Upper lobe of left lung (tissue), 6 donors: ENCODE measurements around the gene HHLA2. TPM values are rescaled to one million over a fixed set of nuclear protein-coding genes. Genes with fewer than 3 reads are reported as not detected.
A peak's percentile ranks its signal among the peaks of the same experiment; 100 is the strongest.

Experiments
- ATAC-seq, 2 donors: fragments of 200-7000 bp; cut with Tn5 transposase; one replicate each; pipeline ENCODE4 v1.9.1; 2022; ENCODE audit warnings: mild to moderate bottlenecking in 2 of 2, moderate library complexity in 2 of 2; ENCODE audit not compliant: low FRiP score in 2 of 2
- DNase-seq, 2 donors: peaks; one replicate each; pipeline ENCODE4 v3.0.0-alpha.2; 2019 to 2020
- H3K27ac ChIP-seq, 4 donors: fragments of 200-600 bp; sonication (generic); one replicate each; pipeline ENCODE4 v1.5.1; 2016 to 2019
- H3K27me3 ChIP-seq, 4 donors: fragments of 200-600 bp; sonication (generic); one replicate each; pipeline ENCODE4 v1.5.1; 2017 to 2019
- H3K36me3 ChIP-seq, 4 donors: fragments of 200-600 bp; sonication (generic); one replicate each; pipeline ENCODE4 v1.5.1; 2016 to 2019
- H3K4me1 ChIP-seq, 4 donors: fragments of 200-600 bp; sonication (generic); one replicate each; pipeline ENCODE4 v1.5.1; 2018 to 2019
- H3K4me3 ChIP-seq, 4 donors: fragments of 200-600 bp; sonication (generic); one replicate each; pipeline ENCODE4 v1.5.1; 2017 to 2019; ENCODE audit warnings: mild to moderate bottlenecking in 2 of 4, moderate library complexity in 1 of 4
- H3K9me3 ChIP-seq, 4 donors: fragments of 200-600 bp; sonication (generic); one replicate each; pipeline ENCODE4 v1.5.1; 2018 to 2019
- CTCF ChIP-seq, 6 experiments: fragments of 450-650 bp in 4 of 6; fragments of 200-600 bp in 2 of 6; sonication (generic) in 2 of 6; IDR thresholded peaks; one replicate each; pipeline ENCODE4 v1.5.1; 2016 to 2019; ENCODE audit warnings: antibody characterized with exemption in 6 of 6
- EP300 ChIP-seq, 4 donors: sonication (generic); formaldehyde crosslinking; IDR thresholded peaks; one replicate each; pipeline ENCODE4 v1.5.1; 2017; ENCODE audit warnings: antibody characterized with exemption in 4 of 4, control low read depth in 2 of 4
- POLR2A ChIP-seq, 4 donors: fragments of 450-650 bp; IDR thresholded peaks; one replicate each; pipeline ENCODE4 v1.5.1; 2016 to 2017; ENCODE audit warnings: antibody characterized with exemption in 4 of 4, mild to moderate bottlenecking in 2 of 4
- POLR2AphosphoS5 ChIP-seq, 2 donors: sonication (generic); formaldehyde crosslinking; IDR thresholded peaks; one replicate each; pipeline ENCODE4 v1.5.1; 2017; ENCODE audit warnings: antibody characterized with exemption in 2 of 2
- whole genome bisulfite sequencing, 2 donors: methylation state at CpG; one replicate each; pipeline ENCODE4 v1.1.5; 2017 to 2018; 5-methylcytosine and 5-hydroxymethylcytosine counted together
- total RNA-seq, 6 donors: library from RNA; depleted of rRNA in 4 of 6; stranded (reverse); fragments of >200 nt in 4 of 6; gene quantifications; one replicate each; pipeline versions ENCODE4 v1.1.0 to v1.2.1, GENCODE V29; 2016 to 2021
- donor health status: DM: no; HTN: no; CAD: no; lungs with moderate emphysema.
- donor health status: DM: no; HTN: yes; CAD: no; lungs with severe emphysema.

HHLA2 gene
- total RNA-seq, 6 donors from 2014 or later, result 0.26 to 13.7 (median 3.1) TPM

GRCh38 chr3:108297647-108298046, 1.3 kb downstream of the HHLA2 start:
- ATAC-seq, result peak; percentile 62 to 89
- Histone ChIP-seq H3K36me3 (no peaks in the 10 kb centered on the region), H3K9me3 (no peaks in the 10 kb centered on the region), H3K4me3 (no peak overlapping the region), H3K27me3 (no peaks in the 10 kb centered on the region), H3K27ac (peak overlapping the region in 1 of 4 donors; percentile 44), H3K4me1 (peaks cover 0 to 7% (median 6%) of the 10 kb centered on the region in 4 donors)
- TF ChIP-seq POLR2A (IDR thresholded peaks at IDR 0.05) (no peak), EP300 (IDR thresholded peaks at IDR 0.05) (no peak), POLR2AphosphoS5 (IDR thresholded peaks at IDR 0.05) (no peak), CTCF (IDR thresholded peaks at IDR 0.05) (no peak)
- peak in 1 of 2 donors; percentile 35 for DNase-seq
- 66 to 74% methylated on average over 3 of the region's 3 CpGs for WGBS, 2 donors

DNA sequence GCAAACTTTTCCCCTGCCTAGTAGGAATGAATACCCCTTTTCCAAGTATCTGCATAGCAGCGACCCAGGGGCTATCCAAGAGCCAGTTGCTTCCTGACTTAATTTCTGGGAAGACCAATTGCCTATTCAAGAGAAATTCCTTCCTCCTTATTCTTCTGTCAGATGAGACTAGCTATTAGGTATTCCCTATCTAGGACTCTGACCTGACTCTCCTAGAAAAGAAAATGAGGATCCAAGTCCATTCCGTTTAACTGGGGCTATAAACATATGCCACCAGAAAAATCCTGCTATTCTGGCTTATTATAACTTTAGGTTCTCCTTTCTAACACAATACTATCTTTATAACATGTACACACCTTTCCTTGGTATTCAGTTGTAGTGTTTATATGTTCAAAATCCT, 1.7 kb downstream of the HHLA2 start:
- TF ChIP-seq POLR2AphosphoS5 (IDR thresholded peaks at IDR 0.05) (no peak), EP300 (IDR thresholded peaks at IDR 0.05) (no peak), CTCF (IDR thresholded peaks at IDR 0.05) (no peak), POLR2A (IDR thresholded peaks at IDR 0.05) (no peak)
- DNase-seq, result no peak
- H3K9me3 ChIP-seq, result no peaks in the 10 kb centered on the region
- H3K4me1 ChIP-seq, result peaks cover 0 to 7% (median 5%) of the 10 kb centered on the region in 4 donors
- no peaks in the 10 kb centered on the region for H3K36me3 ChIP-seq
- H3K27ac ChIP-seq, result peak overlapping the region in 1 of 4 donors; percentile 44
- WGBS, 2 donors, result 67 to 70% methylated on average over 2 of the region's 2 CpGs
- no peak overlapping the region for H3K4me3 ChIP-seq
- peak in 1 of 2 donors; percentile 33 for ATAC-seq
- H3K27me3 ChIP-seq, result no peaks in the 10 kb centered on the region

DNA sequence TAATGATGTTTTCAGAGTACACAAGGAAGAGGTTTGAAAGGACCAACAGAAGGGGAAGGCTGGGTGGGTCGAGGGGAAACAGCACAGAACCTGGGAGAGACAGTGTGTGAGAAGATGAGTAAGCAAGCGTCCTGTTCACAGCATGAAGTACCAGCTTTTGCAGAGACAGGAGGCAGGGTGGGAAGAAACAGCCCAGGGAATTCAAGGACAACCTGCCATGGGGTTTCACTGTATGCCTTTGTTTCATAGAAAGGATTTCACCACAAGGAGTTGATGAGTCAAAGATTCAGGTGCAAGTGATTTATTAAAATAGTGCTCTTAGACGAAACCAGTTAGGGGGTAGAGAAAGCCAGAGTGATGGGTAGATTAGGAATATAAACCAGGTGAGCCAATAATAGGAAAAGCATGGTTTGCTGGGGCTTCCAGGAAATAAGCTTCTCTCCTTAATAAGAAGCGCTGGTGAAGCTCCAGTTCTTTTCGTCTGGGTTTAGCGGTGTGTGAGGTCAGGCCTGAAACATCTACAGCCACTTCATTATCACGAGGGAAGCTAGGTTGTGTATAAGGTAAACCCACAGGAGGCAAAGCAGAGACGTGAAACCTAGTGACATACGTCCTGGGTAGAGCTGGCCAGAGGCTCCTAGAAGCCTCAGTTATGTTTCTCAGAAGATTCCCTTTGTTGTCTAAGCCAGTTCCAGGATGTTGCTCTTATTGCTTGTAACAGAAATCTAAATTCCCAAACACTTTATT, 3.9 kb downstream of the HHLA2 start:
- H3K9me3 ChIP-seq, result no peaks in the 10 kb centered on the region
- H3K36me3 ChIP-seq, result no peaks in the 10 kb centered on the region
- no peak overlapping the region for H3K27ac ChIP-seq
- 66 to 69% methylated on average over 9 of the region's 9 CpGs for WGBS, 2 donors
- TF ChIP-seq POLR2A (IDR thresholded peaks at IDR 0.05), result no peak
- TF ChIP-seq CTCF (IDR thresholded peaks at IDR 0.05), result no peak
- no peak for TF ChIP-seq POLR2AphosphoS5 (IDR thresholded peaks at IDR 0.05)
- TF ChIP-seq EP300 (IDR thresholded peaks at IDR 0.05), result no peak
- no peak overlapping the region for H3K4me3 ChIP-seq
- no peak for DNase-seq
- peaks cover 0 to 7% (median 5%) of the 10 kb centered on the region in 4 donors for H3K4me1 ChIP-seq
- H3K27me3 ChIP-seq, result no peaks in the 10 kb centered on the region
- ATAC-seq, result no peak

GRCh38 chr3:108301695-108302404, 5.5 kb downstream of the HHLA2 start:
- no peak for ATAC-seq

More at GRCh38 chr3:108301695-108302404, 5.5 kb downstream of the HHLA2 start:
- DNase-seq, result no peak
- 55 to 78% methylated on average over 5 of the region's 5 CpGs for WGBS, 2 donors
- H3K27ac ChIP-seq, result no peak overlapping the region
- H3K4me3 ChIP-seq, result no peak overlapping the region
- no peaks in the 10 kb centered on the region for H3K27me3 ChIP-seq
- H3K9me3 ChIP-seq, result no peaks in the 10 kb centered on the region
- H3K36me3 ChIP-seq, result no peaks in the 10 kb centered on the region
- TF ChIP-seq POLR2A (IDR thresholded peaks at IDR 0.05) (no peak), EP300 (IDR thresholded peaks at IDR 0.05) (no peak), POLR2AphosphoS5 (IDR thresholded peaks at IDR 0.05) (no peak), CTCF (IDR thresholded peaks at IDR 0.05) (no peak)
- H3K4me1 ChIP-seq, result peaks cover 0 to 7% (median 5%) of the 10 kb centered on the region in 4 donors
